HG02943 (cell line): ENCODE data around the gene KRT23.

Source experiments
- ATAC-seq: cut with Tn5 transposase; IDR thresholded peaks from one replicate; pipeline ENCODE4 v1.9.1; 2021; ENCODE audit warnings: mild to moderate bottlenecking, low read depth, moderate library complexity; ENCODE audit not compliant: unreplicated experiment

The KRT23 gene

GRCh38 chr17:40873801-40874200 is 63.6 kb downstream of the KRT23 start:
- no peak for ATAC-seq

GRCh38 chr17:40873255-40873654 is 64.2 kb downstream of the KRT23 start:
- ATAC-seq = no peak
